MV-4-11 (cell line): ENCODE data around the gene LRAT.
"Not testable (repeated sequence)": the region's sequence is repeated elsewhere in the genome, so short reads cannot be mapped to it uniquely, and the experiment has no call there.

Source experiments
- DNase-seq: peaks from one replicate; lab custom pipeline; 2025; lab: John Stamatoyannopoulos, UW

The LRAT gene

DNA sequence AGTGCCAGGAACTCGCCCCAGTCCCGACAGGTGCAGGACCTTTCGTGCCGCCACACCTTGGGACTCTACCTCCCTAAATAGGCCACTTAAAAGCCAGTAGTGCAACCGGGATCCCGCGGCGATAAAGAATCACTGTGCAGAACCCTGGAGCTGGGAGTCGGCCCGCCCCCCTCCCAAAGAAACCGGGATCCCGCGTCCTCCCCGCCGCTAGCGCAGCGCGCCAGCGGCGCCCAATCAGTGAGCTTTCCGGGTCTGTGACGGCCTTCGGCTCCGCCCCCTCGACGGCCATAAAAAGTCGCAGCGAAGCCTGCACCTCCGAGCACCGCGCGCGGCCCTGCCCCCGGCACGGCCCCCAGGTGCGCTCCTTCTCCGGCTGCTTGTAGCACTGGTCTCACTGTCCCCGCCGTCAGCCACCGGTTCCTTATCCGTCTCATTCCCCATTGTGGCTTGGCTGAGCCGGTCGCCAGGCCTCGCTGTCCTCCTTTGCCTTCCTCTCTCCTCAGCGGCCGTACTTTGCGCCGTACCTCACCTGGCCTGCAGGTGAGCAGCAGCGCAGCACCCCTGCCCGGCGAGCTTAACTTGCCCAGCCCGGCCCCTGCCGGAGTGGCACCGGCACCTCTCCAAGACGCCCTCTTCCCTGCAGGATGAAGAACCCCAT, at the start of gene LRAT:
Gene LRAT, plus strand, starts transcription at position 318 of the 658 bp plus-strand sequence. Its CDS starts 327 bp downstream, at position 645.
- DNase-seq, result no peak

DNA sequence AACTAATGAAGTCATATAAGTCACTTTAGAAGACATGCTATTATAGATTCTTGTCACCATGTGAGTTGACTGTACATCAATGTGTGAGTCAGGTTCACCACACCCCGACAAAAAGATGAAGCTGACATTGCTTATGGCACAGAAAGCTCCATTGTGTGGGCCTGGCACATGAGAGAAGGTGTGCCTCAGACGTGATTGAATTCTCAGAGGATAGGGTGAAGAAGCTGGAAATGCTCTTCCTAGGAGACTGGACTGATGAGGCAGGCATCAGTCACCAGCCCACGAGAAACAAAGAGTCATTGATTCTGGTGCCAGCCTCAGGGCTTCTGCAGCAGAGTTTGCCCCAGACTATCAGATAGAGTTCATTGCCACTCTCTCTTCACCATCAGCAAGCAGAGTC, 35.9 kb upstream of the LRAT start:
- no peak for DNase-seq

DNA sequence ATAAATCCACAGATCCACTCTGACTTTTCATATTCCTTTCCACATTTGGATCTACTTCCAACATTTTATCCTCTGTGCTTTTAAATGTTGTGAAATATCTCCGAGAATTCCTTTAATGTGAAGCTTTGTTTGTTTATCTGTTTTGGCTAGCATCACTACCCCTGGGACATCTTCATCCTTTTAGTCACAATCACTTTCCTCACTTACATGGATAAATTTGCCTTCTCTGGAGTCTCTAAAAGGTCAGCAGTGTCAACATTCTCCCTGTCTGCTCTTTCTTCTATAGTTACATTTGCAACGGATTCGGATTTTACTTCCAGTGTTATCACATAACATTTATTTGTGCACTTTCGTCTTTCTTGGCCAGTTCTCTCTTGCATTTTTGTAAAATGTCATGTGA, 34.2 kb upstream of the LRAT start:
- DNase-seq, result no peak

DNA sequence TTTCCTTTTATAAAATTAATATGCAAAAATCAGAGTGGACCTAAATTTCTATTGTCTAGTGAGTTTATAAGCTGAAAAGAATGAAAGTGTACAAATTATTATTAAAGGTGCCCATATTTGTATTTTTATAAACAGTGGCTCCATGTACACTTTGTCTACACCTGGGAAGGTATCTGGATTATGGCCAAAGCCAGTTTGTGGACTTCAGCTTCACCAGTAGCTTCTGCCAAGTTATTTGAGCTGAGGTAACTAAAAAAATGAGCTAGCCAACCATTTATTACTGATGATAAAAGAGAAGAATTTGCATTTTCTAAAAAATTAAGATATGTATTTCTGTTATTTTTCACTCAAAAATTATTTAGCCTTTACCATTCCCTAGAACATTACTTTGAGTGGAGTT, 32.3 kb upstream of the LRAT start:
- DNase-seq, result no peak

DNA sequence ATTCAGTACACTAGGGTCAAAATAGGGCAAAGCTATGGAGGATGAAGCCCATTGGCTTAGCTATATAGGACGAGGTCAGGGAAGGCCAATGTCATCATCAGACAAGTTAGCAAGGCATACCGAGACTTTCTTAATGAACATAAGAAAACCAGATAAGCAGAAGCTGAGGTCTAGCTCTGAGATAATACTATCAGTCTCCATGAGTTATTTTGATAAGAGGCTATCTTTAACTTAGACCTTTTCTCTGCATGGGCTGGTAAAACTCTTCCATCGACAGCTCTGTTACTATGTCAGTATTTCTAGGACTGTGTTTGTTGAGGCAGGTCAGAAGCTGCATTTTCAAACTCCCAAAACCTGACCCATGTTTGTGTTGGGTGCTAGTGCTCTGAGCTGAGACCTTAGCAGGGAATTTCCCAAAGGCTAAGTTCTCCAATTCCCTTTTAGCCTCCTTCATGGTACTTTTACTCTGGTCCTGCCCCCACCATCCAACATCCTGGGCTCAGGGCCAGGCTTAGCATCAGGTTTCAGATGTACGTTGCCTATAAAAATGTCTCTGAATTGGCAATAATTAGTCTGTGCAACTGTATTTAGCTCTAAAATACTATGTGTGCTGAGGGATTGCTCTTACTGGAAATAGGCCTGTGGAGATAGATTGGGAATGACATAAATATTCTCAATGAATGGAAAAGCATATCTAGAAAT, 29.3 kb upstream of the LRAT start:
- no peak for DNase-seq

DNA sequence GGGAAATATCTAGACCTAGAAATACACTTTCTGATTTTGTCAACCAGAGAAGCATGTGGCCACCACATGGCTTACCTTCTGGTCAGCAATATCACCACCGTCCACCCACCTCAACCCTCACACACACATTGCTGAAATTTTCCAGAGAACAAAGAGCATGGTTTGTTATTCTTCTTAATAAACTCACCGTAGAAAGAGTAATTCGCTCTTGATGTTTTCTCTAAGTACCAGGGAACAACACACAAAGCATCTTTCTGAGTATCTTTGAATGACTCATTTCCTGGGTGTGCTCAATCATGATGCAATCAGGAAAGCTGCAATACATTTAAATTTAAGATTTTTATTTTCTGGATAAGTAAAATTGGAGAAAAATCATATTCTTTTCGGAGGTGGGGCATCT, 24.7 kb upstream of the LRAT start:
- DNase-seq, result peak; percentile 3

DNA sequence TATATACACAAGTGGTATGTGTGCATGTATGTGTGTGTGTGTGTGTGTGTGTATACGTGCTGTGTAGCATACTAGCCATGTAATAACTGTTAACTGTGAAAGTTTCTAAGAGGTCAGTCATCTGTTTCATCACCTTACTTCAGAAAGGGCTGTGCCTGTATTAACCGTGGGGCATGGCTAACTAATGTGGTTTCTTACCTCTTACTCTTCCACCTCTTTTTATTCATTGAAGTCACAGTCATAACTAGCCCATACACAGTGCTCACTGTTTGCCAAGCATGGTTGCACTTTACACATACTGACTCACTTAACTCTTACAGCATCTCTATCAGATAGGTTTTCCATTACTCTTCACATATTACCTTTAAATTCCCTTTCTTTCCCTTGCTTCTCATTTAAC, 23.7 kb upstream of the LRAT start:
- DNase-seq, result no peak

DNA sequence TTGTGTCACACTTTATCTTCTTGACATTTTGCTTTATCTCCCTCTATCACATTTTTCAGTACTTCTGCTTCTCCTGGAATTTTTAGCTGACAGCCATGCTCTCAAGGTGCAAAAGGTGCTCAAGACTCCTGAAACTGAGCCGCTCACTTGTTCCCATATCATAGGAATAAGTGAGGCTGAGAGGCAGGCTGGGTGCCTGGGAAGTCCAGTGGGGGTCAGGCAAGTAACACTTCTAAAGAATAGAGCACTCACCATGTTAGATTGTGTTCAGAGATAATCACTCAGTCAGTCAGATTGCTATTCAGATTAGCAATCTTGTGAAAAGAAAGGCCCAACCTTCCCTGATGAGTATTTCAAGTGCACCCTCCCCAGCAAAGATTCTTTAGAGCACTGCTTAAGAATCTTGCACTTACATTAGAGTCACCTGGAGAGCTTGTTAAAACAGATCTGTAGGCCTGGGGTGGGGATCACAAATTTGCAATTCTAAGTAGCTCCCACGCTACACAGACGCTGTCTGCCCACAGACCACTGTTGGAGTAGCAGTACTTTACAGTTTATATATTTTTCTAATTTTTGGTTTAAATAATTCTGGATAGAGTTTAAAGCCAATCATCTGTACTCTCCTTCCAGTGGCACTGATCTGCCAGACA, 23.1 kb upstream of the LRAT start:
- no peak for DNase-seq

DNA sequence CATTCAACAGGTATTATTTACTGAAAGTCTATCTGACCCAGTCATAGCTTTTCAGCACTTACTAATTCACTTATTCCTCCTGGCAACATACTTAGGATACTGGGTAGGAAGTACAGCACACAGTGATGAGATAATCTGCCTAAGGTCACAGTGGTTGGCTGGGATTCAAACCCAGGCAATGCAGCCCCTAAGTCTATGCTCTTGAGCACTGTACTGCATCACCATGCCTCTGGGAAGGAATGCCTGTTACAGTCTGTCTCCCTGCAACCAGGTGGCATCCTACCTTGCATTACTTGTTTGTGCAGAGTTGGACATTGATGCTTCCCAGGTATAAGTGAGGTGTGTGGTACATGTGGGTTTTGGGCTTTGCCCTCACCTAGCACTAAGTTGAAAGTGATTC, 21.5 kb upstream of the LRAT start:
- no peak for DNase-seq

DNA sequence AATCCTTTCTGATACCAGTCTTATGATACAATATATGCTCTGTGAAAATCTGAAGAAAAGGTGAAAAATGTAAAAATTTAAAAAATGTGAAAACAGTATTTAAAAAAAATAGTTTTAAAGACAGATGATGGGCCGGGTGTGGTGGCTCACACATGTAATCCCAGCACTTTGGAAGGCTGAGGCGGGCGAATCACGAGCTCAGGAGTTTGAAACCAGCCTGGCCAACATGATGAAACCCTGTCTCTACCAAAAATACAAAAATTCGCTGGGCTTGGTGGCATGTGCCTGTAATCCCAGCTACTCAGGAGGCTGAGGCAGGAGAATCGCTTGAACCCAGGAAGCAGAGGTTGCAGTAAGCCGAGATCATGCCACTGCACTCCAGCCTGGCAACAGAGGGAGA, 20.2 kb upstream of the LRAT start:
- DNase-seq, result not testable (repeated sequence)

DNA sequence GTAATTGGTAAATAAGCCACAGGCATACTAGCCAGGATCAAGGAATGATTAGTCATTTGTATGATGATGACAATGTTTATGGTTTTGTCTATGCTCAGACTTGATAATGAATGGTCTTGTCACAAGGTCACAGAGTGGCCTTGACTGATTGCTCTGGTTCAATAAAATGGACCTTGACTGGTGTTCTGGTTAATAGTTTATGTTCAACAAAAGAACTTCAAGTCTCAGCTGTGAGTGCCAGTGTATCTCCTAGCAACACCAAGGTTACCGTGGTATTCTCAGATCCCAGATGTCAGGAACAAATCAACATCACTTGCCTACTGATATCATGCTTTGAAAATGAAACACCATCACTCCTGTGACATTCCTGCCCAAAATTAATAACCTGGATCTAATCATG, 16.3 kb upstream of the LRAT start:
- DNase-seq, result no peak

DNA sequence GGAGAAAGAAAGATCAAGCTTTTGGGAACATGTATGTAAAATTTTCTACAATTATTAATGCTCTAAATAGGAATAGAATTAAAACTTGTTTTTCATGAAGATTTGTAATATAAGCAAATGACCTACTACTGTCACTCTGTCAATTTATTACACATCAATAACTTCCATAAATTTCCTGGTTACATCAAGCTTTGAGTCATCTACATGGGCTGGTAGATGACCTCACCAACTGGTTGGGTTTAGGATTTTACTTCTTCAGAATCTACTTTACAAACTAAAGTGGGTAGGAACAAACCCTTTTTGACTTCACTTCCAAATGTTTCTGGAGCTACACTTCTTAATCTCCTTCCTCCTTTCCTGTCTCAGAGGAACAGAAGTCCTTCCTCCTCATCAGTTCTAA, 12.0 kb upstream of the LRAT start:
- no peak for DNase-seq

DNA sequence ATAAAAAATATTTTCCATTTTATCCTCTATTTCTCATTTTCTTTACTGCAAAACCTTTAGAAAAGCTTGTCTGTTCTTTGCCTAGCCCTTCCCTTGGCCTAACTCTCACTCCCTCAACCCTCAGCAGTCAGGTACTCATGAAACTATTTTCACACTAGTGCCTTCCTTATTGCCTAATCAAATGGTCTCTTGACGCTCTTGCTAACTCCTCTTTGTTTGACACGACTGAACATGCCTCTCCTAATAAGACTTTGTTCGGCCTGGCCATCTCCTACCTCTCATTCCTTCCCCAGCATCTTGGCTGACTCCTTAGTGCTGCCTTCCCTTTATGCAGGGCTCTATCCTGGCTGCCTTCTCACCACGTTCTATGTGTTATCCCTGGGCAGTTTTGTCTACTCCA, 11.1 kb upstream of the LRAT start:
- DNase-seq, result no peak

DNA sequence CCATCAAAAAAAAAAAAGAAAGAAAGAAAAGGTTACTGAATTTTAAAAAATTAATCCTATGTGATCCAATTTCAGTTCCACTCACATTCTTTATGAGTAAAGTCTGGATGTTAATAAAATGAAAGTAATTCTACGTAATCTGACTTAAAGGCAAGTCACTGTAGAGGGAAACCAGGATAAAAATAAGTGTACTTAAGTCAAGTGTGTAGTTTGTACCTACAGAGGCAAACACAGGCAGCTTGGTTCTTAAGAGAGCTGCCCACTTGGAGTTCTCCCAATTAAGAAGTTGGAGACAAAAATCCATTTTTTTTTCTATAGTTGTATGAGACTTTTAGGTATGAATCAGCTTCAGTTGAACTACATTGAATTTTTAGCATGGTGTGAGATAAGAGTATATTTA, 7.0 kb upstream of the LRAT start:
- DNase-seq, result no peak

DNA sequence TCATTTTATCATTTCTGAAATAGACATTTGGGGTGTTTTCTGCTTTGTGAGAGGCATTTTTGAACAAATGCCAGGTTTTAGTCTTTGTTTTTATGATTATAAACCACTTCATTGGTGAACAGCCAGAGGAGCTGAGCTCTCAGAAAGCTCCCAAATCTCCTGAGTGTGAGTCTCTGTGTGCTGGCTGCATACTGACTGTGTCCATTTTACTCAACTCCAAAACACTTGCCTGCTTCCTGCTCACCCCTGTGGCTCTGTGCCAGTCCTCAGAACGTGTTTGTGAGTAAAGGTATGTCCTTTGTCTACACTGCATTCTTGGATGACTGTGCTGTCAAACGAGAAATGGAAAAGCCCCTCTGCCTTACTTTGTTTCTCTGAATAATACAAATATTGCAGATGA, 5.4 kb upstream of the LRAT start:
- no peak for DNase-seq

DNA sequence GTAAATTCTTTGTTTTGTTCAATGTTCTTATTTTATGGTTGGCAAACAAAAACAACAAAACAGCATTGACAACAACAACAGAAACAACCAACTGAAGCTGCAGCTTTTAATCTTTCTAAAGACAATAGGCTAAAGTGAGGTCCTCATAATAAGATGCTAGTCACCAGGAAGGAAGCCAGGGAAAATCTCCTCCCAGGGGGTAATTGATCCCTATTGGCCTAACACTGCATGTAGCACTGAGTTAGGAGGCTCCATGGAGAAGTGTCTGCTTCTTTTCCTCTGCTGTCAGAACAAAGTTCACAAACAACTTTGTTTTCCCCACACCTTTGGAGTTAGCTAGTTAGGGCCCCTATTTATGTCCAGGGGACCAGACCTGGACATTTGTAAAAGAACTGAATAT, 4.7 kb upstream of the LRAT start:
- no peak for DNase-seq

DNA sequence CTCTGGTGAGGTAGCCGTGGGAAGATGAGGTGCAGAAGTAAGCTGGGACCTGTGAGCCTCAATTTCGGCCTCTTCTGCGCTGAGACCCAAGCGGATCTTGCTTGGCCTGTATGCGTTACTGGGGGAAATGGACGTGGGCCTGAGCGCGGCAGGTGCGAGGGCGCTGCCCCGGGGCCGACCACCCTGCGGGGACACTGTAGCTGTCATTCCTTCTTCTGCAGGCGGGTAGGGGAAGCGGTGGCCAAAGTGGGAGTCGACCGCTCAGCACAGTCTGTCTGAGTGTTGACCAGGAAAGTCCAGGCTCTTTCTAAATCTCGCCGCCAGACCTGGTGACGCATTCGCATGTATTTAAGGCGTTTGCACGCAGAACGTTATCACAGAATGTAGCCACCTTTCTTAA, 3.3 kb upstream of the LRAT start:
- DNase-seq, result no peak

DNA sequence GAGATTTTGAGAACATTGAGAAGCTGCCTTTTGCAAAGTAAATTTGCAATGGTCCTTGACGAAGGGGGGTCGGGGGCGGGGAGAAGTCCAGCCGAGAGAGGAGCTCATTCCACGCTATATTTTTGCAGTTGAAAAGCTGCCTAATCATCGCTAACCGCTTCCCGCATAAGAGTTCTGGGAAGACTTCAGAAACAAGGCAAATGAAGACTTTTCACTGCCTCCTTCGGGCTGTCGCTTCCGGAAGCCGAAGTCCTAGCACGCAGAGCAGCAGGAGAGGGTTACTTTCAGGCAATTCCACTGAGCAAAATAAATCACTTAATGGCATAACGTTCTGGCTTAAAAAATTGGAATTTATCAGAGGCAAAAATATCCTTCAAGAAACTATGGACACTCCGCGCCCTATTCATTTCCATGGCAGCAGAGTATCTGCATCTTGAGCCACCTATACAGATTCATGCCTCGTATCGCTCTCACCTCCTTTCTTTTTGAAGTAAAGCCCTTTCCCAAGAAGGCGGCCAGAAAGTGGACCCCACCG, 2.6 kb upstream of the LRAT start:
- no peak for DNase-seq

DNA sequence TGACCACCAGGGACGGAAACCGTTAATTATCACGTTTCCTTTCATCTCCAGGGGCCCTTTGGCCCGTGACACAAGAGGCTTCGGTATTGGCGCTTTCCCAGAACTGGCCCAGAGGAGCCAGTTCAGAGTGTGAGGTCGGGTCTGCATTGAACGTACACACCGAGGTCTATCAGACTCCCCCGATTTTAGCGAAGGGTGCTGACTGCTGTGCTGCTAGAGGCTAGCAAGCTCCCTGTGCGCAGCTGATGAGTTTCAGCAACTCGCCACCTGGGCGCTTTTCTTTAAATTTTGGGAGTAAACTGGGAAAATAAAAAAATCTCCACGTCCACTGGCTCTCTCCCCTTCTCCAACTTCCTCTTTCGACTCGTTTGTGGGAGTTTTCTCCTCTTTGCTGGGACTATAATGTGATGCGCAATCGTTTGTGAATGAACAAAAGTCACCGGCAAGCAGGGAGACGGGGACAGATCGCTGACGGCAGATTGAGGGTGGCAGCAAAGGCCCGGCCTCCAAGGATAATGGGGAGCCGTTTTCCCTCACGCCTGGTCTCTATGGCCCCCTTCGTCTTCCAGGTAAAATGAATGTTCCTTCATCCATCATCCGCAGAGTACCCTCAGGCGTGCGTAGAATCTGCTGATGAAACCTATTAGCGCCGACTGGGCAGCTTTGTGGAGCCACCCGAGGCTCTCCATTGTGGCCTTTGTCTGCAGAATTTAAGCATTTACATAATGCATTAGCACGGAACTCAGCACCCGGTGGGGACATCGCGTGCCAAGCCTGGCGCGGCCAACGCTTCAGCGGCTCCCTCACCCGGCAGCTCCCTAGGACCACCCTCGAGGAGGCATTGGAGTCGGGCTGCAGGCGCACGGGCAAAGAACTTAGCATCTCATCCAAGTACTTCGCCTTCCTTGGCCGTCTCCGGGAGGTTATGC, 1.6 kb upstream of the LRAT start:
- DNase-seq, result no peak

DNA sequence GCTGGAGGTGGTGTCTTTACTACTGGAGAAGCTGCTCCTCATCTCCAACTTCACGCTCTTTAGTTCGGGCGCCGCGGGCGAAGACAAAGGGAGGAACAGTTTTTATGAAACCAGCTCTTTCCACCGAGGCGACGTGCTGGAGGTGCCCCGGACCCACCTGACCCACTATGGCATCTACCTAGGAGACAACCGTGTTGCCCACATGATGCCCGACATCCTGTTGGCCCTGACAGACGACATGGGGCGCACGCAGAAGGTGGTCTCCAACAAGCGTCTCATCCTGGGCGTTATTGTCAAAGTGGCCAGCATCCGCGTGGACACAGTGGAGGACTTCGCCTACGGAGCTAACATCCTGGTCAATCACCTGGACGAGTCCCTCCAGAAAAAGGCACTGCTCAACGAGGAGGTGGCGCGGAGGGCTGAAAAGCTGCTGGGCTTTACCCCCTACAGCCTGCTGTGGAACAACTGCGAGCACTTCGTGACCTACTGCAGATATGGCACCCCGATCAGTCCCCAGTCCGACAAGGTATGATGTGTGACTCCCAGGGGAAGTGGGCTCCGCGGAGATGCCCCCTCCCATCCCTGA, 634 bp downstream of the LRAT start:
- DNase-seq, result no peak

DNA sequence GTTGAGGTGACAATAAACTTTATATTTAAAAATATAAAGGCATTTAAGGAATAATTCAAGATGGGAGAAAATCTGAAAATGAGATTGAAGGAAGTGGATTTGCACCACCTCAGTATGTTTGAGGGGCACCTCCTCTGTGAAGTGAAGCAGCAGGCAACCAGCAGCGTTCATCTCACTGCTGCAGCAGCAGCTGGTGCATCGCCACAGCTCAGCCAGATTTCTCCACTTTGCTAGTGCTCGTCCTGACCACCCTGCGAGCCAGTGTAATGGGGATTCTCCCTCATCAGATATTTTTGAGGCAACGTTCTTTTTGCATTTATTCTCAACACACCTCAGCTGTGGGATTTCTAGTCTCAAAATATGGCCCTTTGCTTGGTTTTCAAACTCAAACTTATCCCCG, 13.9 kb downstream of the LRAT start:
- no peak for DNase-seq

DNA sequence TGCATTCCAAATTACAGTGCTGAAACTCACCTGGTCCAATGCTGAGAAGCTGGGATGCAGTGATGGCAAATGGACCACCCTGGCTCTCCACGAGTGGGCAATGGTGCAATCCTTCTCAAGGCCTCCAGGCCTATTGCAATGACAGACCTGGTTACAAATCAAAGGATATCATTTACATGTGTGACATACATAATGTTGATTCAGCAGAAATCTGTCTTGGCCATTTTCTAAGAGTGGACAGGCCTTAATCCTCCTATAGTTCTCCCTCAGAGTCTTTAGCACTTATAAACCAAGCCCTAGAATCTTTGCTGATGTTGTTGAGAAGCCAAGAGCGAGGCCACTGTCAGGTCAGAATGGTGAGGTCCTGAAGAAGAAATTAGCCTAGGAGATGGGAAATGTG, 17.1 kb downstream of the LRAT start:
- DNase-seq, result no peak
